Measurements from ENCODE around the gene RP9.
A peak's percentile ranks its signal among the peaks of the same experiment; 100 is the strongest.
"Not testable (repeated sequence)": the region's sequence is repeated elsewhere in the genome, so short reads cannot be mapped to it uniquely, and the experiment has no call there.

The RP9 gene

DNA sequence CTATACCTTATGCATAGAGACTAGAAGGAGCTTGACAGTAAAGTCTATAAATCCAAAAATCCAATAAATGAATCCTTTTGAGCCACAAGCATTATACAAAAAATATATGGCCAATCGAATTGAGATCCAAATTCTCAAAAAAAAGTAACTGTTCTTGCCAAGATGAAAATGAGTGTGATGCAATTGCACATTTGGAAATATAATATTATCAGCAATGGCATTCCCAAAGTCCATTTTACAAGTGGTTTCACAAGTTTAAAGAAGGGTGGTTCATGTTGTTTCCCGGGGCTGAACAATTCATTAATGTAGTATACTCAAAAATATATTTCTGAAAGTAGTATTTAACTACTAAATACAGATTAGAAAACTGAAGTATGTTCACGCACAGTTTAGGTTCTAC lies 7.3 kb downstream of the RP9 start:
- DNase-seq (ENCODE audit: low read depth) = no peak

DNA sequence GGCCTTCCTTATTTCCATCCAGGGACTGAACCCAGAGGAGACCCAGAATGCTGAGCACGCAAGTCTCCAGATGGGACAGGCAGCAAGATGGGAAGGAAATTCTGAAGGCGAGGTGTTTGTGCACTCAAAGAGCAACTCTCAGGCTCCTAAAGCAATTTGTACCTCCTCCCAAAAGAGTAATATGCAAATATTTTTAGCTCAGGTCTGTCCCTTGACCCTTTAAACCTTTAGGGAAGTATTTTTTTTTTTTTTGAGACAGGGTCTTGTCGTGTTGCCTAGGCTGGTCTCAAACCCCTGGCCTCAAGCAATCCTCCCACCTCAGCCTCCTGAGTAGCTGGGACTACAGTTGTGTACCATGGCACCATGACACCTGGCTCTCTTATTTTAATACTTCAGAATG lies 8.4 kb downstream of the RP9 start:
- DNase-seq (ENCODE audit: low read depth) = no peak

DNA sequence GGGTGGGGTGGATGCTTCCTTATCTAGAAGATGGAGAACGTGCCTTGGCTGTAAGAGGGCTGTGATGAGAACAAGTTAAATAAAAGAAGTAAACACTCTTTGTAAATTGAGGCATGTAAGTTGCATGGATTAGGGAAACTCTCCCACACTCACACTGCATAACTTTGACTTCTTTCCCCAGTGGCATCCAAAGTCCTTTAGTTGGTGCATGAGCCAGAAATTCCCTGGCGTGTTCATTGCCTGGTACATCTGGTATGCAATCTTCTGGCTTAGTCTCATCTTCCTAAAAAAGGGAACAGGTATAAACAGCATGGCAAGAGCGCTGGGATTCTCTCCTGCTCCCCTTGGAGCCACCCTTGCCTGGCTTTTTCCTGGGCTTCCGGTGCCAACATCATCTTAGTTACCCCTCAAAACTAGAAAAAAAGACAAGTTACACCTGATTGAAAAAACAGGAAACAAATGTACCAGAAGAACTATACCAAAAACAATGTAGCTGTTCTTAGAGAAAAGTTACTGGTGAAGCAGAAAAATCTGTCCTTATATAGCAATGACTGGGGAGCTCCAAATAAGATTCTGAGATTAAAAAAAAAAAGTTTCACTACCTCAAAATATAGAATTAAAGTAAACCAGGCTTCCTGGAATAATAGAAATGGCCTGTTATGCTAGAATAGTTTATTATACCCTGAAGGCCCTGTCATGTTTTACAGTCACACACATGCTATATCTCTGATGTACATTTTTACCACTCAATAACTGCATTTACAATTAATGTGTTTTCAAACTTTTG lies 9.9 kb downstream of the RP9 start:
- DNase-seq (ENCODE audit: low read depth) = no peak

DNA sequence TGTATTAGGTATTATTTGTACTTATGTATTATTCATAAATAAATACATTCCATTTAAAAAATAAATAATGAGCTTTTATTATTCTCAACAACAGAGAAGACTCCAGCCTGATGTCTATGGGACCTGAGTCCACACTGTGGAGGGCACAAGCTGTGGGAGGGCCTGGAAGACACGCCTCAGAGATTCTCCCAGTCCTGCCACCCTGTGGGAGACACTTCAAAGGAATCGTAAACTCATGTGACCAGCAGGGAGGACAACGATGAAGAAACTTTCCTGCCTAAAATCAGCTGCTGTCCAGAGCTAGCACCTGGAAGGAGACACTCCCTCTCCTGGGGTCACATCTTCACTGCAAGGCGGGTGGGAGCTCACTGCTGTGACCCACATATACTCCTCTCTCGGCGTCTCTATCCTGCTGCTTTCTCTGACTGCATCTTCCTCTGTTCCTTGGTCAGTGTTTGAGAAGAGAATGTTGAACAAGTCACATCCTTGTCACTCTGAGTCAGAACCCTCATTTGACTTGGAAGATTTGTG lies 14.4 kb downstream of the RP9 start:
- DNase-seq (ENCODE audit: low read depth) = not testable (repeated sequence)

DNA sequence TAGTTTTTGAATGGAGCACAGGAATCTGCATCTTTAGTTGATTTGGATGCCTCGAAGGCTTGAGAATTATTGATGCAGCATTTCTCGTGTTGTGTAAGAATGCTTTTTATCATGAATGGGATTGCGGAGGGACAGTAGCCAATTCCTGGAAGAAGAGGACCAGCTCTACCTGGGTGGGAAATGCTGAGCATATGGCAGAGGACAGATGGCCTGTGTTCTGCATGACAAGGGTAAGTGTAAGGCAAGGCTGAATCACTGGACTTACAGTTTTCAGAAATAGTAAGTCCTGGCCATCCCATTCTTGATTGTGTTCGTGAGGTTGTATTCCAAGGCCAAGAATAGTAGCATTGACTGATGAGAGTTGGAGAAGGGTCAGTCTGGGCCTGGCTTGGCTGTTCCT lies 15.9 kb downstream of the RP9 start:
- no peak for DNase-seq (ENCODE audit: low read depth)

GRCh38 chr7:33091641-33092191 lies 17.5 kb downstream of the RP9 start:
- no peak for DNase-seq (ENCODE audit: low read depth)

DNA sequence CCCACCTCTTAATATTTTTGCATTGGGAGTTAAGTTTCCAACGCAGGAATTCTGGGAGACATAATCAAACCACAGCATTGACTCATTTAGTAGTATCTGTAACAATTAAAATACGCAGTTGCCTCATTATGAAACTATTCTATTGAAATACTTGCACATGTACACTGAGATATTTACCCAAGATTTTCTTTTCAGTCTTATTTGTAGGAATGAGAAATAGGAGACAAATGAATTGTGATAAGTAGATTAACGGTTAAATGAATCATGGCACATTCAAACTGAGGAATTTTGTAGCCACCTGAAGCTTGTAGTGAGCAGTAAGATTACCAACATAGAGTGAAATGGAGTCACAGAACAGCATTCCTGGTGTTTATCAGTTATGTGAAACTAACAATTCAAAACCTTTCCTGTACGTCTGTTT lies 18.1 kb downstream of the RP9 start:
- DNase-seq (ENCODE audit: low read depth) = peak; percentile 64

- no peak for DNase-seq (ENCODE audit: low read depth)
Observed at GRCh38 chr7:33089142-33089541, 20.1 kb downstream of the RP9 start.

DNA sequence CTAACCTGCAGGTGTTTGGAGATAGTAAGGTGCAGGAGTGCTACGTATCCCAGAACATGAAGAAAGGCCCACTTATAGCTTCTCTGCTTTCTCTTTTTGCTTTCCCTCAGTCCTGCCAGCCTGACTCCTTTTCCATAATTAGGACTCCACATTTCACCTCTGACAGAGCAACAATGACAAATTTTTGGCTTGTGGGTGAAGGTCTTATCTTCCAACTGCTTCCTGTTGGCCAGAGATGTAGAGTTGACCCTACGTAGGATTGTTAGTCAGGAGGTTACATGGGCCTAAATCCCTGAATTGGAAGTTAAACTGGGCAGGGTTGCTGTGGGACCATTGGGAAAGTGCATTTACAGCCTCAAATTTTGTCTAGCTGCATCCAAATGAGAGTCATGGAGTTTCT lies 21.3 kb downstream of the RP9 start:
- DNase-seq (ENCODE audit: low read depth) = no peak

DNA sequence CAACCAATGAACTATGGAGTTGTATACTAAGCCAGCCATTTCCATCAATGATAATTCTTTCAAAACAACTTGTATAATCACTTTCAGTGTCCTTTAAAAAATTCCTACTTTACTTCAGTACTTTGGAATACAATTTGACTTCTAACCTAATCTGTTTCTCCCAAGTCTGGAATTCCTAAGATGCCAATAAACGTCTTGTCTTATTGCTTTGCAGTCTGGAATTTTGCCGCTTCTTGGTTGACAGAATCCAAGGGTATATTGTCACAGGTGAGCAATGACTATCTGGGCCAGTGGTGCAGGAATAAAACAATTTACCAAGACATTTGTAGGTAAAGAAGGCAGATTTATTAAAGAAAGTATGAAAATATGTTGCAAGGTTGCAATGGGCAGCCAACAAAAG lies 21.8 kb downstream of the RP9 start:
- DNase-seq (ENCODE audit: low read depth) = no peak

DNA sequence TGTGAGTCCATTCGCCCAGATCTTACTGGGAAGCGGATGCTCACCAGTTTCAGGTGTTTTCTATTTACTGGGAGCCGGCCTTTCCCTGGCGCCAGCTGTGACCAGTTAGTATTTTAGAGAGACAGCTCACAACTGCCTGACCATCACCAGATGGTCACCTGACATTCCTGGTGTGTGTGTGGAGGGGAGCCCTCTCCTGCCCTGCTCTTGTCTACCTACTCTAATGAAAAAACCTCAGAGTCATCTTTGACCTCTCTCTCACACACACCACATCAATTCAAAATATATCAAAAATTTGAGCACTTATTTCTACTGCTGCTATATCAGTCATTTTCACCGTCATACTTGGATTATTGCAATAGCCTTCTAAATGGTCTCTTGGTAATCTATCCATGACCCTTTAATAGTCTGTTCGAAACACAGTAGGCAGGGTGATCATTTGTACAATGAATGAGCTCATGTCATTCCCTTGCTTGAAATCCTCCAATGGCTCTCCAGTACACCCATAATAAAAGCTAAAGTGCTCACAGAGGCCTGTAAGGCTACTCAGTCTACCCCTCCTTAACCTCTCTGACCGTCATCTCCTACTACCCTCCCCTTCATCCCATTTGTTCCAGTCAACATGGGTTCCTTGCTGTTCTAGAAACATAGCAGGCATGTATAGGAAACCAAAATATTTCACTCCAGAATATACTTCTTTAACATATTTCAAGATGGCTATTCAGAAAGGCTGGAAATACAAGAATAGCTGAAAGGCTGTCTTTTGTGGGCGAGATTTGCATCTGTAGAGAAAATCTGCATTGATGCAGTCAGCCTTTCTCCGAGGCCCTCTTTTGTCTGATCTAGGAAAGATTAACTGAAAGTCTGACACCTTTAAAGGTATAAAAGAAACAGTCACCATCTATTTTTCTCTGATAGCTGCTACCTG lies 29.2 kb downstream of the RP9 start:
- no peak for DNase-seq (ENCODE audit: low read depth)

DNA sequence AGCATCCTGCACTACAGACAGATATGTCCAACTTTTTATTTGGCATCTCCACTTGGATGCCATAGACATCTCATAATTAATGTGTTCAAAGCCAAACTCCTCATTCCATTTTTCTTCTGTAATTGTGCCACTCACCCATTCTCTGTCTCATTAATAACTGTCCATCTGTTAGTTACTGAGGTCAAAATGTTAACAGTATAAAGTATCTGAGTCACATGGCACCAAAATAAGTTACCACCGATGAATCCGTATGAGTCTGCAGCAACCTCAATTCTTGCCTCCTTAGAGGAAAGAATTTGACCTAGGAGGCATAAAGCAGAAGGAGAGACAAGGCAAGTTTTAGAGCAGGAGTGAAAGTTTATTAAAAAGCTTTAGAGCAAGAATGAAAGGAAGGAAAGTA lies 30.1 kb downstream of the RP9 start:
- no peak for DNase-seq (ENCODE audit: low read depth)

- no peak for DNase-seq (ENCODE audit: low read depth)
Observed at GRCh38 chr7:33076737-33077136, 32.5 kb downstream of the RP9 start.

DNA sequence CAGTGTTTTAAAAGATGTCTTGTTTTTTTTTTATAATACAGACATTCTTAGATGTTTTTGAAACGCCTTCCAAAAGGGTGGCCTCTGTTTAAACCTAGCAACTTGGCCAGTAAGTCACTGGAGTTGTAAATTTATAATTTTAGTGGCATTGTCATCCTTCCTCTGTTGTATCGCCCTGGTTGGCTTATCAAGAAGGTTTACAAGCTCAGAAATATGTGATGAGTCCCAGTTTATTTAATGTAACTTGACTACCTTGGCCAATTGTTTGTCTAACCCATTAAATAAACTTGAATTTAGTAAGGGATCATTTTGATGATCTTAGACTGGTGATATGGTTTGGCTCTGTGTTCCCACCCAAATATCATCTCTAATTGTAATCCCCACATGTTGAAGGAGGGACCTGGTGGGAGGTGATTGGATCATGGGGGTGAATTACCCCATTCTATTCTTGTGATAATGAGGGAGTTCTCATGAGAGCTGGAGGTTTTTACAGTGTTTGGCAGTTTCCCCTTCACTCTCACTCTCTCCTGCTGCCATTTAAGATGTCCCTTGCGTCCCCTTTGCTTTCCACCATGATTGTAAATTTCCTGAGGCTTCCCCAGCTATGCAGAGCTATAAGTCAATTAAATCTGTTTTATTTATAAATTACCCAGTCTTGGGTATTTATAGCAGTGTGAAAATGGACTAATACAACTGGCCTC lies 33.2 kb downstream of the RP9 start:
- peak; percentile 9 for DNase-seq (ENCODE audit: low read depth)

GRCh38 chr7:33073243-33073642 lies 36.0 kb downstream of the RP9 start:
- no peak for DNase-seq (ENCODE audit: low read depth)

GRCh38 chr7:33072471-33072870 lies 36.7 kb downstream of the RP9 start:
- DNase-seq (ENCODE audit: low read depth) = peak; percentile 87

- no peak for DNase-seq (ENCODE audit: low read depth)
Observed at GRCh38 chr7:33070831-33071230, 38.4 kb downstream of the RP9 start.

GRCh38 chr7:33070277-33070676 lies 38.9 kb downstream of the RP9 start:
- no peak for DNase-seq (ENCODE audit: low read depth)

DNA sequence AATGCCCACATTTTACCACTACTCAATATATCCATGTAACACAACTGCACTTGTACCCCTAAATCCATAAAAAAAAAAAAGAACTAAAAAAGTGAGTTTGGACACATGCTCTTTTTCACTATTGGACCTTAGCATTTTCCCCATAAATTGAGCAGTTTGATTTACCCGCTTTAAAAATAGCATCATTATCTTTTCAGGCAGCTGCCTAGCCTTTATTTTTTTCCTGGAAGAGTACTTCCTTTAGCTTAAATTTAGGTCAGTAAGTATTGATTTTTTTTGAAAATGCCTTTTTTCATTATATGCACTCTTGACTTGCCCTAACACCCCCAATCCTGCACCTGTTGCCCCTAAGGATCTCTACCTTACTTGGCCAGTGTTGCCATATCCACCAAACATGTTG lies 41.3 kb downstream of the RP9 start:
- no peak for DNase-seq (ENCODE audit: low read depth)

DNA sequence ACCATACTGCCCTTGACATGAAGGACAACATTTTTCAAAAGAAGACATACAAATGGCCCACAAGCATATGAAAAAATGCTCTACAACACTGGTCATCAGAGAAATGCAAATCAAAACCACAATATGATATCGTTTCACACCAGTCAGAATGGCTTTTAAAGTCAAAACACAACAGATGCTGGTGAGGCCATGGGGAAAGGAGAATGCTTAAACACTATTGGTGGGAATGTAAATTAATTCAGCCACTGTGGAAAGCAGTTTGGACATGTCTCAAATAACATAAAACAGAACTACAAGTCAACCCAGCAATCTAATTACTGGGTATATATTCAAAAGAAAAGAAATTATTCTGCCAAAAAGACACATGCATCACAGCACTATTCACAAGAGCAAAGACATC lies 42.4 kb downstream of the RP9 start:
- DNase-seq (ENCODE audit: low read depth) = no peak

- DNase-seq (ENCODE audit: low read depth) = no peak
Observed at GRCh38 chr7:33065981-33066380, 43.2 kb downstream of the RP9 start.

All from EH (cell line).